ENCODE results near the gene KIAA1549.
"Not testable (repeated sequence)": the region's sequence is repeated elsewhere in the genome, so short reads cannot be mapped to it uniquely, and the experiment has no call there.

DNA sequence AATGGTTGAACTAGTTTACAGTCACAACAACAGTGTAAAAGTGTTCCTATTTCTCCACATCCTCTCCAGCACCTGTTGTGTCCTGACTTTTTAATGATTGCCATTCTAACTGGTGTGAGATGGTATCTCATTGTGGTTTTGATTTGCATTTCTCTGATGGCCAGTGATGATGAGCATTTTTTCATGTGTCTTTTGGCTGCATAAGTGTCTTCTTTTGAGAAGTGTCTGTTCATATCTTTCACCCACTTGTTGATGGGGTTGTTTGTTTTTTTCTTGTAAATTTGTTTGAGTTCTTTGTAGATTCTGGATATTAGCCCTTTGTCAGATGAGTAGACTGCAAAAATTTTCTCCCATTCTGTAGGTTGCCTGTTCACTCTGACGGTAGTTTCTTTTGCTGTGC lies 40.6 kb downstream of the KIAA1549 start:
- TF ChIP-seq ZNF302 (CRISPR knock-in tag; IDR thresholded peaks at IDR 0.05); HDAC2 (IDR thresholded peaks at IDR 0.05); EP300 (IDR thresholded peaks at IDR 0.05); EHMT2 (IDR thresholded peaks at IDR 0.05; ENCODE audit: low read depth); KDM5A (IDR thresholded peaks at IDR 0.05); POLR2A (IDR thresholded peaks at IDR 0.05; ENCODE audit: low read length); RAD21 (conservative IDR thresholded peaks at IDR 0.05 in 1 of 2, IDR thresholded peaks at IDR 0.05 in 1 of 2); ZSCAN20 (CRISPR knock-in tag; IDR thresholded peaks at IDR 0.05): not testable (repeated sequence)
- TF ChIP-seq, protein P1, sequence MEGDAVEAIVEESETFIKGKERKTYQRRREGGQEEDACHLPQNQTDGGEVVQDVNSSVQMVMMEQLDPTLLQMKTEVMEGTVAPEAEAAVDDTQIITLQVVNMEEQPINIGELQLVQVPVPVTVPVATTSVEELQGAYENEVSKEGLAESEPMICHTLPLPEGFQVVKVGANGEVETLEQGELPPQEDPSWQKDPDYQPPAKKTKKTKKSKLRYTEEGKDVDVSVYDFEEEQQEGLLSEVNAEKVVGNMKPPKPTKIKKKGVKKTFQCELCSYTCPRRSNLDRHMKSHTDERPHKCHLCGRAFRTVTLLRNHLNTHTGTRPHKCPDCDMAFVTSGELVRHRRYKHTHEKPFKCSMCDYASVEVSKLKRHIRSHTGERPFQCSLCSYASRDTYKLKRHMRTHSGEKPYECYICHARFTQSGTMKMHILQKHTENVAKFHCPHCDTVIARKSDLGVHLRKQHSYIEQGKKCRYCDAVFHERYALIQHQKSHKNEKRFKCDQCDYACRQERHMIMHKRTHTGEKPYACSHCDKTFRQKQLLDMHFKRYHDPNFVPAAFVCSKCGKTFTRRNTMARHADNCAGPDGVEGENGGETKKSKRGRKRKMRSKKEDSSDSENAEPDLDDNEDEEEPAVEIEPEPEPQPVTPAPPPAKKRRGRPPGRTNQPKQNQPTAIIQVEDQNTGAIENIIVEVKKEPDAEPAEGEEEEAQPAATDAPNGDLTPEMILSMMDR (IDR thresholded peaks at IDR 0.05) = not testable (repeated sequence)
- TF ChIP-seq, protein P2, sequence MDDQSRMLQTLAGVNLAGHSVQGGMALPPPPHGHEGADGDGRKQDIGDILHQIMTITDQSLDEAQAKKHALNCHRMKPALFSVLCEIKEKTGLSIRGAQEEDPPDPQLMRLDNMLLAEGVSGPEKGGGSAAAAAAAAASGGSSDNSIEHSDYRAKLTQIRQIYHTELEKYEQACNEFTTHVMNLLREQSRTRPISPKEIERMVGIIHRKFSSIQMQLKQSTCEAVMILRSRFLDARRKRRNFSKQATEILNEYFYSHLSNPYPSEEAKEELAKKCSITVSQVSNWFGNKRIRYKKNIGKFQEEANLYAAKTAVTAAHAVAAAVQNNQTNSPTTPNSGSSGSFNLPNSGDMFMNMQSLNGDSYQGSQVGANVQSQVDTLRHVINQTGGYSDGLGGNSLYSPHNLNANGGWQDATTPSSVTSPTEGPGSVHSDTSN (IDR thresholded peaks at IDR 0.05) = not testable (repeated sequence)
- TF ChIP-seq, protein P3, sequence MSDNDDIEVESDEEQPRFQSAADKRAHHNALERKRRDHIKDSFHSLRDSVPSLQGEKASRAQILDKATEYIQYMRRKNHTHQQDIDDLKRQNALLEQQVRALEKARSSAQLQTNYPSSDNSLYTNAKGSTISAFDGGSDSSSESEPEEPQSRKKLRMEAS (IDR thresholded peaks at IDR 0.05) = not testable (repeated sequence)
- TF ChIP-seq, protein P4, sequence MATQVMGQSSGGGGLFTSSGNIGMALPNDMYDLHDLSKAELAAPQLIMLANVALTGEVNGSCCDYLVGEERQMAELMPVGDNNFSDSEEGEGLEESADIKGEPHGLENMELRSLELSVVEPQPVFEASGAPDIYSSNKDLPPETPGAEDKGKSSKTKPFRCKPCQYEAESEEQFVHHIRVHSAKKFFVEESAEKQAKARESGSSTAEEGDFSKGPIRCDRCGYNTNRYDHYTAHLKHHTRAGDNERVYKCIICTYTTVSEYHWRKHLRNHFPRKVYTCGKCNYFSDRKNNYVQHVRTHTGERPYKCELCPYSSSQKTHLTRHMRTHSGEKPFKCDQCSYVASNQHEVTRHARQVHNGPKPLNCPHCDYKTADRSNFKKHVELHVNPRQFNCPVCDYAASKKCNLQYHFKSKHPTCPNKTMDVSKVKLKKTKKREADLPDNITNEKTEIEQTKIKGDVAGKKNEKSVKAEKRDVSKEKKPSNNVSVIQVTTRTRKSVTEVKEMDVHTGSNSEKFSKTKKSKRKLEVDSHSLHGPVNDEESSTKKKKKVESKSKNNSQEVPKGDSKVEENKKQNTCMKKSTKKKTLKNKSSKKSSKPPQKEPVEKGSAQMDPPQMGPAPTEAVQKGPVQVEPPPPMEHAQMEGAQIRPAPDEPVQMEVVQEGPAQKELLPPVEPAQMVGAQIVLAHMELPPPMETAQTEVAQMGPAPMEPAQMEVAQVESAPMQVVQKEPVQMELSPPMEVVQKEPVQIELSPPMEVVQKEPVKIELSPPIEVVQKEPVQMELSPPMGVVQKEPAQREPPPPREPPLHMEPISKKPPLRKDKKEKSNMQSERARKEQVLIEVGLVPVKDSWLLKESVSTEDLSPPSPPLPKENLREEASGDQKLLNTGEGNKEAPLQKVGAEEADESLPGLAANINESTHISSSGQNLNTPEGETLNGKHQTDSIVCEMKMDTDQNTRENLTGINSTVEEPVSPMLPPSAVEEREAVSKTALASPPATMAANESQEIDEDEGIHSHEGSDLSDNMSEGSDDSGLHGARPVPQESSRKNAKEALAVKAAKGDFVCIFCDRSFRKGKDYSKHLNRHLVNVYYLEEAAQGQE (IDR thresholded peaks at IDR 0.05) = not testable (repeated sequence)
